ENCODE results near the gene TSR2.

DNA sequence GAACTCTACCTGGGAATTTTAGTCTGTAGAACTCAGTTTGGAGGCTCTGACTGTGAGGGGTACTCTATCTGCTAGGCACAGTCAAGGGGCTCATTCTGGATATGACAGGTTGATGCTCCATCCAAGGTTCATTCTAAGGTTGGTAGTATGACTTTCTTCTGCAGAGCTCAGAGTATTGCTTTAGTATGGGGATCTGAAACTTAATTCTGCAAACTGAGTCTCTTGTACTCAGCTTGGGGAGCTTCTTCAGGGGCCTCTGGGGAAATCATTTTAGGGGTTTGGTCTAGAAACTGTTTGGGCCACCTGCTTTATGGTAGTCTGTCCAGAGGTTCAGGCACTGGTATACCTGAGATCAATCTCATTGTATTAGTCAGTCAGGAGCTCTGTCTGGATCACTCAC is 9.7 kb upstream of the TSR2 start:
- TF ChIP-seq, protein P1, sequence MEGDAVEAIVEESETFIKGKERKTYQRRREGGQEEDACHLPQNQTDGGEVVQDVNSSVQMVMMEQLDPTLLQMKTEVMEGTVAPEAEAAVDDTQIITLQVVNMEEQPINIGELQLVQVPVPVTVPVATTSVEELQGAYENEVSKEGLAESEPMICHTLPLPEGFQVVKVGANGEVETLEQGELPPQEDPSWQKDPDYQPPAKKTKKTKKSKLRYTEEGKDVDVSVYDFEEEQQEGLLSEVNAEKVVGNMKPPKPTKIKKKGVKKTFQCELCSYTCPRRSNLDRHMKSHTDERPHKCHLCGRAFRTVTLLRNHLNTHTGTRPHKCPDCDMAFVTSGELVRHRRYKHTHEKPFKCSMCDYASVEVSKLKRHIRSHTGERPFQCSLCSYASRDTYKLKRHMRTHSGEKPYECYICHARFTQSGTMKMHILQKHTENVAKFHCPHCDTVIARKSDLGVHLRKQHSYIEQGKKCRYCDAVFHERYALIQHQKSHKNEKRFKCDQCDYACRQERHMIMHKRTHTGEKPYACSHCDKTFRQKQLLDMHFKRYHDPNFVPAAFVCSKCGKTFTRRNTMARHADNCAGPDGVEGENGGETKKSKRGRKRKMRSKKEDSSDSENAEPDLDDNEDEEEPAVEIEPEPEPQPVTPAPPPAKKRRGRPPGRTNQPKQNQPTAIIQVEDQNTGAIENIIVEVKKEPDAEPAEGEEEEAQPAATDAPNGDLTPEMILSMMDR (IDR thresholded peaks at IDR 0.05; ENCODE audit: insufficient read depth, low read length, poor library complexity, severe bottlenecking): no peak
- no peak for TF ChIP-seq EZH2phosphoT487 (conservative IDR thresholded peaks at IDR 0.05; ENCODE audit: low read length)

Measured in SU-DHL-6 (cell line).